PC-9 (cell line): Measurements from ENCODE around the gene MOB3A.

Source experiments
- EZH2 ChIP-seq: fragments of 200-600 bp; sonication (generic); IDR thresholded peaks from 2 replicates; pipeline ENCODE4 v1.8.0; 2017; ENCODE audit warnings: antibody characterized with exemption, low read depth
- TF ChIP-seq, protein P1 (sequence below): fragments of 200-600 bp; sonication (generic); conservative IDR thresholded peaks from 2 replicates; pipeline ENCODE4 v1.6.1; 2017; ENCODE audit warnings: mixed run types, antibody characterized with exemption, mild to moderate bottlenecking, moderate library complexity

GRCh38 chr19:2038284-2039088 is 57.6 kb downstream of the MOB3A start:
- TF ChIP-seq, protein P1, sequence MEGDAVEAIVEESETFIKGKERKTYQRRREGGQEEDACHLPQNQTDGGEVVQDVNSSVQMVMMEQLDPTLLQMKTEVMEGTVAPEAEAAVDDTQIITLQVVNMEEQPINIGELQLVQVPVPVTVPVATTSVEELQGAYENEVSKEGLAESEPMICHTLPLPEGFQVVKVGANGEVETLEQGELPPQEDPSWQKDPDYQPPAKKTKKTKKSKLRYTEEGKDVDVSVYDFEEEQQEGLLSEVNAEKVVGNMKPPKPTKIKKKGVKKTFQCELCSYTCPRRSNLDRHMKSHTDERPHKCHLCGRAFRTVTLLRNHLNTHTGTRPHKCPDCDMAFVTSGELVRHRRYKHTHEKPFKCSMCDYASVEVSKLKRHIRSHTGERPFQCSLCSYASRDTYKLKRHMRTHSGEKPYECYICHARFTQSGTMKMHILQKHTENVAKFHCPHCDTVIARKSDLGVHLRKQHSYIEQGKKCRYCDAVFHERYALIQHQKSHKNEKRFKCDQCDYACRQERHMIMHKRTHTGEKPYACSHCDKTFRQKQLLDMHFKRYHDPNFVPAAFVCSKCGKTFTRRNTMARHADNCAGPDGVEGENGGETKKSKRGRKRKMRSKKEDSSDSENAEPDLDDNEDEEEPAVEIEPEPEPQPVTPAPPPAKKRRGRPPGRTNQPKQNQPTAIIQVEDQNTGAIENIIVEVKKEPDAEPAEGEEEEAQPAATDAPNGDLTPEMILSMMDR: no peak
- no peak for TF ChIP-seq EZH2
